H1 (cell line): ENCODE measurements around the gene WSCD1. TPM values are rescaled to one million over a fixed set of nuclear protein-coding genes. Genes with fewer than 3 reads are reported as not detected.

Source experiments
- CTCF ChIA-PET: fragments of 300-600 bp; sonication (Branson Sonifier 250); formaldehyde crosslinking; loops from one replicate; lab custom pipeline; 2021; ENCODE audit not compliant: partially characterized antibody; lab: Charles Lee
- POLR2A ChIA-PET: fragments of 300-600 bp; sonication (Branson Sonifier 250); formaldehyde crosslinking; loops from one replicate; lab custom pipeline; 2021; ENCODE audit warnings: inconsistent platforms; ENCODE audit not compliant: partially characterized antibody; lab: Charles Lee
- DNase-seq, 2 experiments: peaks; one replicate each; pipeline versions ENCODE4 v3.0.0 to v3.0.0-alpha.2; 2010 to 2022; ENCODE audit warnings: low spot score in 2 of 2, low read depth in 1 of 2, mixed read lengths in 1 of 2
- FAIRE-seq: peaks from 2 replicates; lab custom pipeline; 2011; peaks lifted over from hg19 to GRCh38; lab: Jason Lieb, UNC
- H2AFZ ChIP-seq: 2 replicates; pipeline ENCODE4 v1.8.1; 2012; ENCODE audit warnings: low read length, inconsistent platforms
- H2AK5ac ChIP-seq: 2 replicates; pipeline ENCODE4 v1.6.1; 2013; ENCODE audit warnings: low read depth, low read length
- H2BK120ac ChIP-seq: replicated peaks from 2 replicates; pipeline ENCODE3; 2013; ENCODE audit warnings: low read depth, low read length, inconsistent platforms
- H2BK12ac ChIP-seq: 2 replicates; pipeline ENCODE4 v1.6.1; 2013; ENCODE audit warnings: low read depth, low read length
- H2BK15ac ChIP-seq: 2 replicates; pipeline ENCODE4 v1.6.1; 2013; ENCODE audit warnings: low read length
- H2BK20ac ChIP-seq: 2 replicates; pipeline ENCODE4 v1.6.1; 2013; ENCODE audit warnings: low read length
- H2BK5ac ChIP-seq: 2 replicates; pipeline ENCODE4 v1.6.1; 2013; ENCODE audit warnings: low read depth, low read length
- H3K14ac ChIP-seq: 2 replicates; pipeline ENCODE4 v1.6.1; 2013; ENCODE audit warnings: inconsistent platforms; ENCODE audit not compliant: insufficient read length
- H3K18ac ChIP-seq: 2 replicates; pipeline ENCODE4 v1.6.1; 2013; ENCODE audit warnings: low read length; ENCODE audit errors: extremely low read depth
- H3K23ac ChIP-seq: 2 replicates; pipeline ENCODE4 v1.6.1; 2013; ENCODE audit warnings: inconsistent platforms; ENCODE audit not compliant: insufficient read length
- H3K23me2 ChIP-seq: 2 replicates; pipeline ENCODE4 v1.6.1; 2013; ENCODE audit warnings: low read depth, low read length
- H3K27ac ChIP-seq: 2 replicates; pipeline ENCODE4 v1.6.1; 2011; ENCODE audit warnings: low read depth, low read length, inconsistent platforms
- H3K27me3 ChIP-seq, 4 experiments: replicated peaks in 1 of 4; 1 replicate in 1 of 4; 2 replicates in 3 of 4; pipeline versions ENCODE4 v1.6.1 to v1.8.1; 2011 to 2013; ENCODE audit warnings: low read length in 3 of 4, mild to moderate bottlenecking in 3 of 4, inconsistent platforms in 2 of 4, mixed read lengths in 2 of 4, moderate library complexity in 1 of 4; ENCODE audit not compliant: control insufficient read depth in 3 of 4, insufficient read depth in 3 of 4; ENCODE audit errors: extremely low read depth in 1 of 4
- H3K36me3 ChIP-seq, 4 experiments: 2 replicates each; pipeline versions ENCODE4 v1.6.1 to v1.8.1; 2011 to 2013; ENCODE audit warnings: mild to moderate bottlenecking in 4 of 4, low read length in 3 of 4, moderate library complexity in 2 of 4, control low read depth in 1 of 4, inconsistent platforms in 1 of 4; ENCODE audit not compliant: insufficient read depth in 4 of 4, control insufficient read depth in 2 of 4
- H3K4ac ChIP-seq: replicated peaks from 2 replicates; pipeline ENCODE3; 2013; ENCODE audit warnings: low read length, low read depth, mixed read lengths, inconsistent platforms; ENCODE audit not compliant: insufficient read length
- H3K4me1 ChIP-seq, 4 experiments: replicated peaks in 1 of 4; 1 replicate in 1 of 4; 2 replicates in 3 of 4; pipeline versions ENCODE4 v1.6.1 to v1.8.1; 2011 to 2013; ENCODE audit warnings: low read length in 3 of 4, inconsistent platforms in 2 of 4, mixed read lengths in 1 of 4; ENCODE audit not compliant: insufficient read depth in 4 of 4, control insufficient read depth in 3 of 4
- H3K4me2 ChIP-seq, 2 experiments: 2 replicates each; pipeline versions ENCODE4 v1.6.1 to v1.8.1; 2011 to 2013; ENCODE audit warnings: low read depth in 2 of 2, low read length in 2 of 2, control low read depth in 1 of 2, inconsistent platforms in 1 of 2, mild to moderate bottlenecking in 1 of 2; ENCODE audit not compliant: insufficient read depth in 1 of 2
- H3K4me3 ChIP-seq, 4 experiments: fragments of 200-600, 300-600 bp in 1 of 4; sonication (generic), shearing (Covaris generic), sonication (Bioruptor Twin) in 1 of 4; 2 replicates each; pipeline versions ENCODE4 v1.5.1 to v1.8.1; 2011 to 2016; ENCODE audit warnings: low read length in 4 of 4, low read depth in 3 of 4, control low read depth in 2 of 4, inconsistent platforms in 2 of 4, mild to moderate bottlenecking in 2 of 4, mixed read lengths in 1 of 4, moderate library complexity in 1 of 4; ENCODE audit not compliant: insufficient read depth in 2 of 4; ENCODE audit errors: extremely low read depth in 1 of 4
- H3K56ac ChIP-seq: replicated peaks from 2 replicates; pipeline ENCODE3; 2013; ENCODE audit warnings: low read depth, mild to moderate bottlenecking, mixed read lengths, low read length, inconsistent platforms; ENCODE audit not compliant: insufficient read length
- H3K79me1 ChIP-seq: 2 replicates; pipeline ENCODE4 v1.6.1; 2013; ENCODE audit warnings: low read depth, low read length, control low read depth
- H3K79me2 ChIP-seq, 2 experiments: 2 replicates each; pipeline versions ENCODE4 v1.6.1 to v1.8.1; 2012 to 2013; ENCODE audit warnings: low read length in 2 of 2, mild to moderate bottlenecking in 2 of 2, inconsistent platforms in 1 of 2; ENCODE audit not compliant: insufficient read depth in 2 of 2, control insufficient read depth in 1 of 2
- H3K9ac ChIP-seq, 4 experiments: replicated peaks in 1 of 4; 1 replicate in 1 of 4; 2 replicates in 3 of 4; pipeline versions ENCODE4 v1.6.1 to v1.8.1; 2011 to 2013; ENCODE audit warnings: low read depth in 3 of 4, low read length in 3 of 4, control low read depth in 2 of 4, mild to moderate bottlenecking in 2 of 4, moderate library complexity in 2 of 4, inconsistent platforms in 1 of 4; ENCODE audit errors: extremely low read depth in 1 of 4
- H3K9me3 ChIP-seq, 2 experiments: 2 replicates each; pipeline versions ENCODE4 v1.6.1 to v1.8.1; 2012 to 2013; ENCODE audit warnings: mild to moderate bottlenecking in 2 of 2, moderate library complexity in 2 of 2, control low read depth in 1 of 2, inconsistent platforms in 1 of 2, low read depth in 1 of 2, low read length in 1 of 2, mixed read lengths in 1 of 2; ENCODE audit not compliant: insufficient read depth in 2 of 2
- H4K20me1 ChIP-seq, 2 experiments: replicated peaks in 1 of 2; 2 replicates each; pipeline versions ENCODE3 to v1.8.1; 2011 to 2013; ENCODE audit warnings: inconsistent platforms in 2 of 2, low read length in 2 of 2, mild to moderate bottlenecking in 1 of 2; ENCODE audit not compliant: insufficient read depth in 2 of 2, control insufficient read depth in 1 of 2
- H4K5ac ChIP-seq: 2 replicates; pipeline ENCODE4 v1.6.1; 2013; ENCODE audit warnings: low read length, low read depth, mixed read lengths, inconsistent platforms; ENCODE audit not compliant: insufficient read length
- H4K8ac ChIP-seq: 2 replicates; pipeline ENCODE4 v1.8.0; 2013; ENCODE audit warnings: mild to moderate bottlenecking, moderate library complexity, low read length, inconsistent platforms; ENCODE audit not compliant: insufficient read depth; ENCODE audit errors: extremely low read depth
- H4K91ac ChIP-seq: replicated peaks from 2 replicates; pipeline ENCODE3; 2013; ENCODE audit warnings: low read length, mixed read lengths, inconsistent platforms; ENCODE audit not compliant: insufficient read length
- EZH2 ChIP-seq: fragments of 200-600 bp; sonication (generic); IDR thresholded peaks from 2 replicates; pipeline ENCODE4 v1.7.1; 2012; ENCODE audit warnings: low read depth, mild to moderate bottlenecking, moderate library complexity, low read length, inconsistent platforms; ENCODE audit not compliant: severe bottlenecking
- GABPA ChIP-seq: IDR thresholded peaks from 2 replicates; pipeline ENCODE4 v1.6.1; 2011; ENCODE audit warnings: mild to moderate bottlenecking, low read length, moderate library complexity, borderline replicate concordance; ENCODE audit not compliant: insufficient read depth
- KDM5A ChIP-seq: fragments of 200-600 bp; IDR thresholded peaks from 2 replicates; pipeline ENCODE4 v1.7.1; 2012; ENCODE audit warnings: mild to moderate bottlenecking, low read length, inconsistent platforms, mixed read lengths
- NANOG ChIP-seq: IDR thresholded peaks from 2 replicates; pipeline ENCODE4 v1.6.1; 2011; ENCODE audit warnings: low read length, low read depth, mild to moderate bottlenecking, inconsistent platforms; ENCODE audit not compliant: insufficient read depth, poor library complexity, severe bottlenecking
- SAP30 ChIP-seq: fragments of 300-600 bp; sonication (generic); IDR thresholded peaks from 2 replicates; pipeline ENCODE4 v1.7.1; 2012; ENCODE audit warnings: low read length, moderate library complexity, mild to moderate bottlenecking, inconsistent platforms; ENCODE audit not compliant: insufficient read depth, insufficient replicate concordance
- WGBS, 2 experiments: shearing (Covaris generic) in 1 of 2; methylation state at CpG; one replicate each; pipeline versions ENCODE4 v1.1.6 to v1.1.7; 2013 to 2015; ENCODE audit warnings: low lambda C conversion rate in 2 of 2, mixed read lengths in 2 of 2, inconsistent platforms in 1 of 2, low coverage in 1 of 2, missing lambda C conversion rate in 1 of 2; ENCODE audit not compliant: insufficient replicate concordance in 2 of 2, insufficient coverage in 1 of 2, insufficient read length in 1 of 2; ENCODE audit errors: extremely low coverage in 1 of 2, missing lambda C conversion rate in 1 of 2; 5-methylcytosine and 5-hydroxymethylcytosine counted together
- polyA plus RNA-seq, 7 experiments: library from polyadenylated mRNA; depleted of rRNA in 3 of 7; stranded (reverse) in 5 of 7; unstranded in 2 of 7; fragments of >200 nt in 5 of 7; fragments of 200-250 nt in 2 of 7; gene quantifications; 1 replicate in 5 of 7; 2 replicates in 1 of 7; 4 replicates in 1 of 7; pipeline versions ENCODE4 v1.2.1 to v1.2.3, GENCODE V29; 2011 to 2013; ENCODE audit warnings: missing spikeins in 2 of 7, mixed read lengths in 2 of 7
- total RNA-seq: library from RNA; stranded (reverse); fragmentation: NEBNext Ultra II Directional; extraction: Animal tissue kit (Norgen Biotek cat#: 25700); gene quantifications from 2 replicates; pipeline ENCODE4 v1.2.1, GENCODE V29; 2021
- TF ChIP-seq, protein P1 (sequence below), 3 experiments: IDR thresholded peaks; 1 replicate in 2 of 3; 2 replicates in 1 of 3; pipeline versions ENCODE4 v1.5.1 to v1.6.1; 2011; ENCODE audit warnings: low read length in 3 of 3, mild to moderate bottlenecking in 3 of 3, inconsistent platforms in 2 of 3, low read depth in 1 of 3, moderate library complexity in 1 of 3; ENCODE audit not compliant: insufficient read depth in 1 of 3; ENCODE audit errors: control extremely low read depth in 1 of 3

WSCD1 gene
- total and polyA plus RNA-seq, 2 of the 8 experiments (the other 6 are each of a cell fraction or from before 2014, with no cell fraction given) = 21.9 to 39.0 TPM

GRCh38 chr17:6134721-6135120, 64.5 kb downstream of the WSCD1 start:
- Histone ChIP-seq H3K36me3 (no peaks in the 10 kb centered on the region), H3K27ac (no peak overlapping the region), H3K27me3 (no peaks in the 10 kb centered on the region), H4K8ac (no peak overlapping the region), H4K20me1 (no peaks in the 10 kb centered on the region), H3K14ac (no peak overlapping the region), H2BK15ac (no peak overlapping the region), H4K91ac (no peak overlapping the region), H3K4me3 (no peak overlapping the region), H3K23ac (no peak overlapping the region), H3K23me2 (peaks cover 2% of the 10 kb centered on the region), H2BK20ac (no peak overlapping the region), H2AK5ac (no peak overlapping the region), H3K4me2 (no peak overlapping the region), H3K9me3 (no peaks in the 10 kb centered on the region), H3K56ac (no peak overlapping the region), H2AFZ (no peak overlapping the region), H3K18ac (no peak overlapping the region), H3K79me2 (no peaks in the 10 kb centered on the region), H3K9ac (no peak overlapping the region), H2BK5ac (no peak overlapping the region), H2BK12ac (no peak overlapping the region), H3K4ac (no peak overlapping the region), H2BK120ac (no peak overlapping the region), H3K4me1 (peaks cover 0 to 12% (median 11%) of the 10 kb centered on the region in 4 experiments; a peak in 5 of 7 replicates), H3K79me1 (no peaks in the 10 kb centered on the region), H4K5ac (no peak overlapping the region)
- WGBS, 2 experiments = 91% methylated on average over 2 of the region's 2 CpGs; no CpG with 5 or more reads in 1 of the 2 experiments
- DNase-seq = no peak
- CTCF ChIA-PET = interaction anchor here (0.7 to 1.3 kb wide), 2 partner anchors 11 to 24 kb away, joined by 3 read pairs; no protein-coding TSS in a partner anchor
- TF ChIP-seq EZH2 = no peak
- no peak for TF ChIP-seq NANOG
- TF ChIP-seq, protein P1, sequence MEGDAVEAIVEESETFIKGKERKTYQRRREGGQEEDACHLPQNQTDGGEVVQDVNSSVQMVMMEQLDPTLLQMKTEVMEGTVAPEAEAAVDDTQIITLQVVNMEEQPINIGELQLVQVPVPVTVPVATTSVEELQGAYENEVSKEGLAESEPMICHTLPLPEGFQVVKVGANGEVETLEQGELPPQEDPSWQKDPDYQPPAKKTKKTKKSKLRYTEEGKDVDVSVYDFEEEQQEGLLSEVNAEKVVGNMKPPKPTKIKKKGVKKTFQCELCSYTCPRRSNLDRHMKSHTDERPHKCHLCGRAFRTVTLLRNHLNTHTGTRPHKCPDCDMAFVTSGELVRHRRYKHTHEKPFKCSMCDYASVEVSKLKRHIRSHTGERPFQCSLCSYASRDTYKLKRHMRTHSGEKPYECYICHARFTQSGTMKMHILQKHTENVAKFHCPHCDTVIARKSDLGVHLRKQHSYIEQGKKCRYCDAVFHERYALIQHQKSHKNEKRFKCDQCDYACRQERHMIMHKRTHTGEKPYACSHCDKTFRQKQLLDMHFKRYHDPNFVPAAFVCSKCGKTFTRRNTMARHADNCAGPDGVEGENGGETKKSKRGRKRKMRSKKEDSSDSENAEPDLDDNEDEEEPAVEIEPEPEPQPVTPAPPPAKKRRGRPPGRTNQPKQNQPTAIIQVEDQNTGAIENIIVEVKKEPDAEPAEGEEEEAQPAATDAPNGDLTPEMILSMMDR (IDR thresholded peaks at IDR 0.05; ENCODE audit: control extremely low read depth in 1 of 3, insufficient read depth in 1 of 3, low read depth in 1 of 3, low read length in 3 of 3) = no peak
- no peak for TF ChIP-seq KDM5A
- TF ChIP-seq GABPA = no peak
- no peak for TF ChIP-seq SAP30
- FAIRE-seq = no peak
- POLR2A ChIA-PET = interaction anchor here (1.7 kb wide), 1 partner anchor 12 kb away, joined by 4 read pairs; no protein-coding TSS in a partner anchor
